Nephron progenitor cell (in vitro differentiated cells): Measurements from ENCODE around the gene DIS3L2.
"Not testable (repeated sequence)": the region's sequence is repeated elsewhere in the genome, so short reads cannot be mapped to it uniquely, and the experiment has no call there.

Experiments
- DNase-seq: peaks from one replicate; pipeline ENCODE4 v3.0.0; 2021
- H3K27ac Mint-ChIP-seq: 2 replicates; pipeline ENCODE4 v1.8.0; 2021; ENCODE audit warnings: mild to moderate bottlenecking, moderate library complexity, mixed read lengths
- H3K27me3 Mint-ChIP-seq: 2 replicates; pipeline ENCODE4 v1.8.0; 2021; ENCODE audit warnings: mild to moderate bottlenecking, low read depth, mixed read lengths; ENCODE audit not compliant: poor library complexity
- H3K36me3 Mint-ChIP-seq: 2 replicates; pipeline ENCODE4 v1.8.0; 2021; ENCODE audit warnings: low read depth, mixed read lengths
- H3K4me1 Mint-ChIP-seq: 2 replicates; pipeline ENCODE4 v1.8.0; 2021; ENCODE audit warnings: mixed read lengths
- H3K4me3 Mint-ChIP-seq: 2 replicates; pipeline ENCODE4 v1.8.0; 2021; ENCODE audit warnings: mild to moderate bottlenecking, moderate library complexity, mixed read lengths
- H3K9me3 Mint-ChIP-seq: 2 replicates; pipeline ENCODE4 v1.8.0; 2021; ENCODE audit warnings: mild to moderate bottlenecking, moderate library complexity, mixed read lengths
- CTCF ChIP-seq: fragments of 200-600 bp; sonication (generic); IDR thresholded peaks from 2 replicates; pipeline ENCODE4 v1.5.0; 2021; ENCODE audit warnings: antibody characterized with exemption

The DIS3L2 gene

GRCh38 chr2:232379610-232380590 is 418.4 kb downstream of the DIS3L2 start:
- H3K27ac Mint-ChIP-seq, H3K36me3 Mint-ChIP-seq, H3K4me3 Mint-ChIP-seq, H3K4me1 Mint-ChIP-seq, DNase-seq, H3K9me3 Mint-ChIP-seq: not testable (repeated sequence)
- H3K27me3 Mint-ChIP-seq: peaks cover 40% of the 10 kb centered on the region

- not testable (repeated sequence) for H3K27ac Mint-ChIP-seq, H3K4me1 Mint-ChIP-seq, H3K4me3 Mint-ChIP-seq, H3K36me3 Mint-ChIP-seq, DNase-seq
- Mint-ChIP-seq H3K27me3 (peaks cover 45% of the 10 kb centered on the region), H3K9me3 (peaks cover 19% of the 10 kb centered on the region)
These were observed 419.9 kb downstream of the DIS3L2 start for GRCh38 chr2:232381204-232382031.

DNA sequence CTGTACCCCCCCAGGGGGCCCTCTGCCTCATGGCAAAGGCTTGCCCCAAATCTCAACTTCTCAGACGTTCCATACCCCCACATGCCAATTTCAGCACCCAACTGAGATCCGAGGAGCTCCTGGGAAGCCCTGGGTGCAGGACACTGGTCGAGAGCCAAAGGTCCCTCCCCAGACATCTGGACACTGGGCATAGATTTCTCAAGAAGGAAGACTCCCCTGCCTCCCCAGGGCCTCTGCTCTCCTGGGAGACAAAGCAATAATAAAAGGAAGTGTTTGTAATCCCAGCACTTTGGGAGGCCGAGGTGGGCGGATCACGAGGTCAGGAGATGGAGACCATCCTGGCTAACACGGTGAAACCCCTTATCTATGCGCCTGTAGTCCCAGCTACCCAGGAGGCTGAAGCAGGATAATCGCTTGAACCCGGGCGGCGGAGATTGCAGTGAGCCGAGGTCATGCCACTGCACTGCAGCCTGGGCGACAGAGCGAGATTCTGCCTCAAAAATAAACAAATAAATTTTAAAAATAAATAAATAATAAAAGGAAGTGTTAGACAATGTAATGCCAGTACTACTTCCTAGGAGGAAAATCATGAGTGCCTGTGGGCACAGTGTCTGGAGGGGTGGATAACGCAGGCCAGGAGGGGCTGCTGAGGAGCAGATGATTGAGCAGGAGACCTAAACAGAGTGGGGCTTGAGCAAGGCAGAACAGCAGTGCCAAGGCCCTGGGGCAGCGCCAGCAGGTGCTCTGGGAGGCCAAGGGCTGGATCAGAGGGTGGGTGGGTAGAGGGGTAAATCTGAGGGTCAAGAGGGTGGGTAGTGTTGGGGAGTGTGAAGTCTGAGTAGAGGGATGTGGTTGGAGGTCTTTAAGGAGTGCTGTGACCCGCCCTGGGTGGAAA is 421.1 kb downstream of the DIS3L2 start:
- no peak for DNase-seq
- Mint-ChIP-seq H3K9me3 (peaks cover 19% of the 10 kb centered on the region), H3K4me1 (no peaks in the 10 kb centered on the region), H3K36me3 (no peaks in the 10 kb centered on the region), H3K4me3 (no peak overlapping the region), H3K27me3 (peaks cover 57% of the 10 kb centered on the region), H3K27ac (no peak overlapping the region)
- TF ChIP-seq CTCF: no peak

DNA sequence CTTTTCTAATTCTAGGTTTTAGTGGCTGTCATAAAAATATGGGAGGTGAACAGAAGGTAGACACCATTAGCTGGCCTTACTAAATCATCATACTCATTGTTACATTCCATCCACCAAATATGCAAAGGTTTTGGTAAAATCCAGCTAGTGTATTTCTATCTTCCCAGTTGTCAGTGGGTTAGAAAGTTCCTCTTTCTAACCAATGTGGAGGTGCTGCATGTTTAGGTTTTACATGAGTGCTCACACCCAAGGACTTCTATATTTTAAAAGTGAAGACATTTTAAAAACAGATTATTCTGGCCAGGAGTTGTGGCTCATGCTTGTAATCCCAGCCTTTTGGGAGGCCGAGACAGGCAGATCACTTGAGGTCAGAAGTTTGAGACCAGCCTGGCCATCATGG is 423.0 kb downstream of the DIS3L2 start:
- peaks cover 76% of the 10 kb centered on the region for H3K27me3 Mint-ChIP-seq

DNA sequence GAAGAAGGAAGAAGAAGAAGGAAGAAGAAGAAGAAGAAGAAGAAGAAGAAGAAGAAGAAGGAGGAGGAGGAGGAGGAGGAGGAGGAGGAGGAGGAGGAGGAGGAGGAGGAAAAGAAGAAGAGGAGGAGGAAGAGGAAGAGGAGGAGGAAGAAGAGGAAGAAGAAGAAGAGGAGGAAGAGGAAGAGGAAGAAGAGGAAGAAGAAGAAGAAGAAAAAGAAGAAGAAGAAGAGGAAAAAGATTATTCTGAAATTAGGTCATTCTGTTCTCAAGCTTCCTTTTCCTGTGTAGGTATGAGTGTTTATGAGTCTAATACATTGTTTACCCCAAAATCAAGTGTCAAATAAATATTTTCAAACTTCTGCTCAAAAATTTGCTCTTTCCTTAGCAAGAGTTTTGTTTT is 423.5 kb downstream of the DIS3L2 start:
- H3K36me3 Mint-ChIP-seq, DNase-seq, H3K4me1 Mint-ChIP-seq, H3K4me3 Mint-ChIP-seq, H3K27ac Mint-ChIP-seq: not testable (repeated sequence)
- H3K9me3 Mint-ChIP-seq: peaks cover 19% of the 10 kb centered on the region
- peaks cover 82% of the 10 kb centered on the region for H3K27me3 Mint-ChIP-seq

More for the DNA sequence above, 423.0 kb downstream of the DIS3L2 start:
- no peak for DNase-seq
- Mint-ChIP-seq H3K36me3 (no peaks in the 10 kb centered on the region), H3K9me3 (peaks cover 19% of the 10 kb centered on the region), H3K4me3 (no peak overlapping the region), H3K27ac (no peak overlapping the region), H3K4me1 (peaks cover 5% of the 10 kb centered on the region)
- TF ChIP-seq CTCF: no peak

GRCh38 chr2:232385660-232386489 is 424.4 kb downstream of the DIS3L2 start:
- Mint-ChIP-seq H3K4me1 (peaks cover 5% of the 10 kb centered on the region), H3K27ac (no peak overlapping the region), H3K4me3 (peak overlapping the region; percentile 71), H3K27me3 (peaks cover 90% of the 10 kb centered on the region), H3K36me3 (no peaks in the 10 kb centered on the region), H3K9me3 (peaks cover 19% of the 10 kb centered on the region)
- TF ChIP-seq CTCF: no peak
- no peak for DNase-seq
